GM04504 (cell line): ENCODE data around the gene ZGPAT.
A peak's percentile ranks its signal among the peaks of the same experiment; 100 is the strongest.

Experiments used
- DNase-seq: peaks from one replicate; pipeline ENCODE4 v3.0.0-alpha.2; 2012; ENCODE audit warnings: low read depth

ZGPAT gene

GRCh38 chr20:63678667-63679465 is 29.0 kb upstream of the ZGPAT start:
- DNase-seq, result no peak

DNA sequence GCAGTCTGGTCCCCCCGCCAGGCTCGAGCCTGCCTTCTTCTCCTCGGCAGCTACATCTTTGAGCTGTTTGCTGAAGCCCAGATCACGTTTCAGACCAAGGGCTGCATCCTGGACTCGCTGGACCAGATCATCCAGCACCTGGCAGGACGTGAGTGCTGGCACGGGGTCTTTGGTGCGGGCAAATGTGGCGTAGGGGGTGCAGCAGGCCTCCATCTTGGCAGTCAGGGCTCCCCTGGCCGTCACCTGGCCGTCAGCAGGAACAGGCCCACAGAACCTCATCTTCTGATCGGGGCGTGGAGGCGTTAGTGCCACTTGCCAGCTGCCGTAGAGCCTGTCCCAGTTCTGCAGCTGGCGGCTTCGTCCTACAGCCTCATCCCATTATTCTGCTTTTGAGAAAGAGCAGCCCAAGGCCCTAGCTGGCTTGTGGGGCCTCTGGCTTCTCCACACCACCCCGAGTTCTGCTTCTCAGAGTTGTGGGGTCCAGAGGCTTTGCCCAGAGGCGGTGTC is 28.0 kb upstream of the ZGPAT start:
- DNase-seq, result no peak

- DNase-seq, result no peak
These were observed 27.4 kb upstream of the ZGPAT start for GRCh38 chr20:63680427-63680826.

- no peak for DNase-seq
These were observed 26.8 kb upstream of the ZGPAT start for GRCh38 chr20:63680857-63681608.

DNA sequence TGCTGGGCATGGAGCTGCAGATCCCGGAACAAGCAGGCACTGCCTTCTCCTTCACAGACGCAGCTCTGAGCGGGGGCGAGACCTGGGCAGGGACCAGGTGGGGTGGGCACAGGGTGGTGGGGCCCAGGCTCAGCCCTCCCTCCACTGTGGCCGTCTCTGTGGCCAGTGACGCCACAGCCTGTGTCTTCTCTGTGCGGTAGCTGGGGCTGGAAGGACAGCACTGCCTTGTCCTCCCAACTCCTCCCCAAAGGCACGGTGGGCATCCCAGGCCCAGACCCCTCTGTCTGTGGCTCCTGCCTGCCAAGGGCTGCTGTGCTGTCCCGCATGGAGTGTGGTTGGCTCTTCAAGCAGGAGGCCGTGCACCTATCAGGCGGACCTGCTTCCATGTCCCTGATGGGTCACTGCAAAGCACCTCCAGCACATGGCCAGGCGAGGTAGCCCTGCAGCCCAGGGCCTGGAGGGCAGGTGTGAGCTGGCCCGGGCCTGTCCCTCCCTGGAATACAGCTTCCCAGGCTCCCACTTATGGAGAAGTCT is 26.2 kb upstream of the ZGPAT start:
- DNase-seq, result no peak

DNA sequence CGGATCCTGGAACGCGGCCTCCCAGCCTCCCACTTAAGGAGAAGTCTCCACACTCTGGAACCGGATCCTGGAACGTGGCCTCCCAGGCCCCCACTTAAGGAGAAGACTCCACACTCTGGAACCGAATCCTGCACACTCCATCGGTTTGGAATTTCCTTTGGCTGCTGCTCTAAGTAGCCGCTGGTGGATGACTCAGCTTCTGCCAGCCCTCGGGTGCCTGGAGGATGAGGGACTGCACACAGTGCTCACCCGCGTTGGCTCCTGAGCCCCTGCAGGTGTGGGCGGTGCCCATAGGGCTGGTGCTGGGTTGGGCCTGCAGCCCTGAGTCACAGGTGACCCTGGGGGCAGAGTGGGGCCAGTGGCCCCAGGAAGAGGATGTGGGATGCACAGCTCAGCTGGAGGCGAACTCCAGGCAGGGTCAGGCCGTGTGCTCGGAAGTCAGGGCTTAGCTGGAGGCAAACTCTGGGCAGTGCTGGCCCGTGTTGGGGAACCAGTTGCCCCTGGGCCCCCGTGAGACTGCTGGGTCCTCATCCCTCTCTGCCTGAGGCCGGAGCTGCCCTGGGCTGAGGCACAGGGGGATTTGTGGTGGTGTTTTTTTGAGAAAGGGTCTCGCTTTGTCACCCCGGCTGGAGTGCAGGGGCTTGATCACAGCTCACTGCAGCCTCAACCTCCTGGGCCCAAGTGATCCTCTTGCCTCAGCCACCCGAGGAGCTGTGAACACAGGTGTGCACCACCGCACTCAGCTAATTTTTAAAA is 25.3 kb upstream of the ZGPAT start:
- DNase-seq, result peak; percentile 94

GRCh38 chr20:63685269-63686026 is 22.4 kb upstream of the ZGPAT start:
- DNase-seq, result no peak

- DNase-seq, result no peak
These were observed 21.7 kb upstream of the ZGPAT start for GRCh38 chr20:63686094-63686491.

- DNase-seq, result peak; percentile 78
These were observed 21.1 kb upstream of the ZGPAT start for GRCh38 chr20:63686492-63687321.

- no peak for DNase-seq
These were observed 20.2 kb upstream of the ZGPAT start for GRCh38 chr20:63687419-63688178.

GRCh38 chr20:63688228-63689045 is 19.4 kb upstream of the ZGPAT start:
- DNase-seq, result no peak

DNA sequence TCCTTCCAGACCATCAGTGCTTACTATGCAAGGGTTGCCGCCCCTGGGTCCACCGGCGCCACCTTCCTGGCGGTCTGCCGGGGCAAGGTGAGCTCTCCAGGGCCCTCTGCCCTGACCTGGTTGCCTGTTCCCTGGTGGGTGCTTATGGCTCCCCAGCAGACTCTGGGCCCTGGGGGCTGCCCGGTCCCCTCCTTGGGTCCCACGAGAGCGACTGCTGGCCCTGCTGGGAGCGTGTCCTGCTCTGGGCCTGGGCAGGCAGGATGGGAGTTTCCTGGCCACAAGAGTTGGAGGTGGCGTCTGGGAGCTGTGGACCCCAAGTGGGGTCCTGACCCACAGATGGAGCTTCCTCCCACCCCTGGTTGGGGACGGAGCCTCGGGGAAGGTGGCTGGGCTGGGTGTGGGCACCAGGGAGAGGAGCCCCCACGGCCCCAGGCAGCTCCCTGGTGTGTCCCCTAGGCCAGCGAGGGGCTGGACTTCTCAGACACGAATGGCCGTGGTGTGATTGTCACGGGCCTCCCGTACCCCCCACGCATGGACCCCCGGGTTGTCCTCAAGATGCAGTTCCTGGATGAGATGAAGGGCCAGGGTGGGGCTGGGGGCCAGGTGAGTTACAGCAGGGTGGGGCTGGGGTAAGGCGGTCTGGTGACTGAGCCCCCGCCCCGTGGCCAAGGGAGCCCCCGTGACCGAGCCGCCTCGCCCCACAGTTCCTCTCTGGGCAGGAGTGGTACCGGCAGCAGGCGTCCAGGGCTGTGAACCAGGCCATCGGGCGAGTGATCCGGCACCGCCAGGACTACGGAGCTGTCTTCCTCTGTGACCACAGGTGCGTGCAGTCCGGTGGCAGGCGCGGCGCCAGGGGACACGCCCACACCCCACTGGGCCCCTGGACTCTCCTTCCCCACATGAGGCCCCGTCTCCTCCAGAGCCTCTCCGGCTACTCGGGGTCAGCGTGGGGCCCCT is 18.5 kb upstream of the ZGPAT start:
- no peak for DNase-seq

DNA sequence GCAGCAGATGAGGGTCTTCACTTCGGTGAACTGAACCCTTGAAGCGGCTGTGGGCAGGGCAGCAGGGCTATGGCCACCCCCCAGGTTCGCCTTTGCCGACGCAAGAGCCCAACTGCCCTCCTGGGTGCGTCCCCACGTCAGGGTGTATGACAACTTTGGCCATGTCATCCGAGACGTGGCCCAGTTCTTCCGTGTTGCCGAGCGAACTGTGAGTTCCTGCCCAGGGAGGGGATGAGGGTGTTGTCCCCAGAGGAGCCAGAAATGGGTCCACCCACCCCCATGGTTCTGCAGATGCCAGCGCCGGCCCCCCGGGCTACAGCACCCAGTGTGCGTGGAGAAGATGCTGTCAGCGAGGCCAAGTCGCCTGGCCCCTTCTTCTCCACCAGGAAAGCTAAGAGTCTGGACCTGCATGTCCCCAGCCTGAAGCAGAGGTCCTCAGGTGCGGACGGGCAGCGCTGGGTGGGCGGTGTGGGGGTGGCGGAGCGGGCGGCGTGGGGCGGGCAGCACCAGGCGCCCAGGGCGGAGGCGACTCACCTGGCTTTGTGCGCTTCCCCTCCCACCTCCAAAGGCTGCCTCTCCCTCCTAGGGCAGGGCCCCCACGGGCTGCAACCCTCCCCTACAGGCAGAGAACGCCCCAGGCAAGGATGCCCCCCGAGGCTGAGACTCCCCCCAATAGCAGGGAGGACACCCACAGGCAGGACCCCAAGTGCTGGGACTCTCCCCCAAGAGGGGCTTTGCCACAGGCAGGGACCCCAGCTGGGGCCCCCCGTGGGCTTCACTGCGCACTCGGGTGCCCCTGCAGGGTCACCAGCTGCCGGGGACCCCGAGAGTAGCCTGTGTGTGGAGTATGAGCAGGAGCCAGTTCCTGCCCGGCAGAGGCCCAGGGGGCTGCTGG is 17.6 kb upstream of the ZGPAT start:
- DNase-seq, result no peak

GRCh38 chr20:63690898-63691710 is 16.7 kb upstream of the ZGPAT start:
- DNase-seq, result no peak

DNA sequence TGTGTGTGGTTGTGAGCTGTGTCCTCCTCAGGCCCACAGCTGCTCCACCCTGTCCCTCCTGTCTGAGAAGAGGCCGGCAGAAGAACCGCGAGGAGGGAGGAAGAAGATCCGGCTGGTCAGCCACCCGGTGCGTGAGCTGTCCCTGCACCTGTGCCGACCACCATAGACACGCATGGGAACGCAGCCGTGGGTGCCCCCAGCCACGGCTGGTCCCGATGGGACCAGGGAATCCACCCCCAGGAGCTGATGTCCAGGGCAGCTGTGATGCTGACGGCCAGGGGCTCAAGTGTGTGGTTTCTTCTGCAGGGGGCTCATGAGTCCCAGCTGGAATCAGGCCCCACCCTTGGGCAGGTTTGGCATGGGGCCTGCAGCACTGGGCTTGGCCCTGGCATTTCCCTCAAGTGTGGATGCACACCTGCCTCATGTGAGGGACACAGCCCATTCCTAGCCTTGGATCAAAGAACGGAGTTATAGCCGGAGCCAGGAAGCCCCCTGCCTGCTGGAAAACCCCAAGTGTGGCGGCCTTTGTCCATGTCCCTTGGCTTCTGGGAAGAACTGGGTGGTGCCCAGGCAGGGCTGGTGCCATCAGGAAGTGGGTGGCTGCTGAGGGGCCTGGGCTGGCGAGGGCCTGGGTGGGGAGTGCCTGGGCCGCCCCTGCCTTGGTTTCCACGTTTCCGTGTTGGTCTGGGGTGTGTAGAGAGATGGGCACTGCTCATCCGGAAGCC is 16.0 kb upstream of the ZGPAT start:
- DNase-seq, result no peak
